Camera-type eye (tissue), 1 donor: ENCODE measurements around the gene CDCA4. TPM values are rescaled to one million over a fixed set of nuclear protein-coding genes. Genes with fewer than 3 reads are reported as not detected.

Experiments used
- total RNA-seq: library from RNA; depleted of rRNA; stranded (reverse); fragments of >200 nt; gene quantifications from one replicate; pipeline ENCODE4 v1.2.3, GENCODE V29; 2014

Gene CDCA4
- 22.8 TPM for total RNA-seq

GRCh38 chr14:105020815-105021655 is at the start of gene CDCA4:
Gene CDCA4 (minus strand): TSS chr14:105021083. CDS start chr14:105011929, 9,154 bp downstream.

GRCh38 chr14:105065280-105066228 is 44.7 kb upstream of the CDCA4 start, which contains the start of gene GPR132:
Gene GPR132 (minus strand): TSS chr14:105065430. CDS start chr14:105055420, 10,010 bp downstream.

GRCh38 chr14:104985675-104986486 is 35.0 kb downstream of the CDCA4 start, which contains the start of gene CLBA1:
Gene CLBA1 (plus strand): TSS chr14:104985788. CDS start chr14:104986432, 644 bp downstream.

GRCh38 chr14:104977681-104978653 is 42.9 kb downstream of the CDCA4 start, which contains the start of gene AHNAK2:
Gene AHNAK2 (minus strand): TSS chr14:104978374. CDS start chr14:104978237, 137 bp downstream.

Other genes with a start within 250 kb of the CDCA4 start
- gene AKT1, start 225.3 kb downstream of the CDCA4 start, total RNA-seq = 122 TPM
- 5.4 TPM for gene ZBTB42, start 220.0 kb downstream of the CDCA4 start, total RNA-seq
- gene CEP170B, start 155.8 kb downstream of the CDCA4 start, total RNA-seq = 16.4 TPM
- 3.1 TPM for gene PLD4, start 96.2 kb downstream of the CDCA4 start, total RNA-seq
- gene AHNAK2, start 42.7 kb downstream of the CDCA4 start, total RNA-seq = 20.0 TPM
- gene CLBA1, start 35.3 kb downstream of the CDCA4 start, total RNA-seq = 9.3 TPM
- 0.66 TPM for gene GPR132, start 44.3 kb upstream of the CDCA4 start, total RNA-seq
- gene JAG2, start 147.7 kb upstream of the CDCA4 start, total RNA-seq = 22.8 TPM
- gene NUDT14, start 160.2 kb upstream of the CDCA4 start, total RNA-seq = 26.2 TPM
- gene BTBD6, start 227.4 kb upstream of the CDCA4 start, total RNA-seq = 48.7 TPM